RPMI8226 (cell line): ENCODE data around the gene MPPED2.

Experiments used
- DNase-seq: peaks from one replicate; pipeline ENCODE4 v3.0.0-alpha.2; 2015

The MPPED2 gene

DNA sequence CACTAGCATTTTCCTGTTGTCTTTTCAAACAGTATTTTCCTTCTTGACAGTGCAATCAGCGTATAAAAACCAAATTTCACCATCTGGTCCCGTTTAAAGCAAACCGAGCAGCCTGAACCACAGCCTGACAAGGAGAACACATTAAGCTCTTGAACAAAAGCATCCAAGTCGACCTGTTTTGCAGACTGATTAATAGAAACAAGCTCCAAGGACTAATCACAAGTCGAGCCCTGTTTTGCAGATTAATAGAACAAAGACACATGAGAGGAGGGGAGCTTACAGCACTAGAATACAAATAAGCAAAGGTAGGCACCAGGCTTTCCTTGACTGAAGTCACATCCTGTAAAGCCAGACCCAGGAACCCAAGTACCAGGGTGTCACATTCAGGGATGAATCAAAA lies 104.8 kb downstream of the MPPED2 start:
- no peak for DNase-seq

DNA sequence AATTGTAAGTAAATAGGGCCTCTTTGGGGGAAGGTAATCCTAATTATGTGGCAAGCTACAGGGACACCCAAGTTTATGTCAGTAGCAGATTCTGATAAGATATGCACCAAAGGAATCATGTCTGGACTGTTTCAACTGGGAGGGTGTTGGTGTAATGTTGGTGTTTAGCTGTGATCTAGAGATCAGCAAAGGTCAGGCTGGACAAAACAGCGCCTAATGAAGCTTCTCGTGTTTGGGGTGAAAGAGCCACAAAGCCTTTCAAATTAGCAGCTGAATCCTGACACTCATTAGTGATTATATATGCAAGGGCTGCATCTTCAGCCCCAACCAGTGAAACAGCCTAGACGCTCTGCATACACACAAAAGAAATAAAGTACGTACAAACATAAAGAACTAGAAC lies 106.3 kb downstream of the MPPED2 start:
- no peak for DNase-seq

DNA sequence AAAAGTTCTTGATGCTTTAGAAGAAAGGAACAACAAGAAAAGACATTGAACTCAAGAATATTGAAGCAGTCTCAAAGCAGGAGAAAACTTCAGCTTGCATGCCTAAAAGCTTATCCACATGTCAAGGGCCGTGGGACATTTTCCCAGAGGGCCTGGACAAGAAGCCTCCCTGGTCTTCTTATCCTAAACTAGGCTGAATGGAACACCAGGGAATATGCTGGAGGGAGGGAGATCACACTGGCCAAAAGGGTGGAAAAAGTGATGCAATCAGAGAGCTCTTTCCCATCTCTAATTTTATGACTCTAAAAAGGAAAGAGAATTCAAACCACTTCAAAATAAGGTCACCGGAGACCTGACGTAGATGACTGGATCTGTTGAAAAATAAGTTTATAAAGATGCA lies 107.2 kb downstream of the MPPED2 start:
- no peak for DNase-seq

GRCh38 chr11:30477061-30477460 lies 109.1 kb downstream of the MPPED2 start:
- DNase-seq, result no peak

- no peak for DNase-seq
Observed at GRCh38 chr11:30474151-30474954, 111.8 kb downstream of the MPPED2 start.

DNA sequence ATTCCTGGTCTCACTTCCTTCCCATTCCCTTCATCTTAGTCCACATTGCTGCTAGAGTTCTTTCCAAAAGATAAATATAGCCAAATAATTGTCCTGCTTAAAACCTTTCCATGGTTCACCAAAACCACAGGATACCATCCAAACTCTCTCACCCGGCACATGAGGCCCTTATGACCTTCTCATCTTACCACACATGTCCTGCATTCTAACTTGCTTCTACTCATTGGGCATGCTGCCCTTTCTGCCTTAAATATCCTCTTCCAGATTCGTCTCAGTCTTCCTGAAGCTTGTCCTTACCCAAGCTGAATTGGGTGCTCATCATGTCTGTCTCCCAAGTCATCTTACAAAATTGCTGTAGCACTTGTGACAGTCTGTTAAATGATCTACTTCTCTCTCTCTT lies 114.9 kb downstream of the MPPED2 start:
- no peak for DNase-seq

- no peak for DNase-seq
Observed at GRCh38 chr11:30468881-30469280, 117.3 kb downstream of the MPPED2 start.

DNA sequence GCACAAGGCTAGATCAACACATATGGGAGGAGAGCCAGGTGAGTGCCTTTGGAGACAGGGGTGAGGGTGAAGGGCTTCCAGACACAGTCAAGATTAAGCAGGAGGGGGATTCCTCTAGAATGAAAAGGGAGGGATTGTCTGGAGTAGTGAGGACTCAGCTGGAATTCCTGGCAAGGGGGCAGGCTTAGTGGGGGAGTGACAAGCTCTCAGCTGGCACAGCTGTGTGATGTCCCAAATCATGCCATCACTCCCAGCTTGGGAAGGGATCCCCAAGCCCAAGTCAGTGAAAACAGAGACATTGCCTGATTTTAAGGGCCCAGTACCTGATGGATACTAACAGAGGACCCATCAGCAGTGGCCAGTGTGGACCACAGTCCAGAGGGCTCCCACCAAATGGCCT lies 119.0 kb downstream of the MPPED2 start:
- no peak for DNase-seq

- DNase-seq, result no peak
Observed at GRCh38 chr11:30465623-30466022, 120.5 kb downstream of the MPPED2 start.

- no peak for DNase-seq
Observed at GRCh38 chr11:30465192-30465591, 121.0 kb downstream of the MPPED2 start.

DNA sequence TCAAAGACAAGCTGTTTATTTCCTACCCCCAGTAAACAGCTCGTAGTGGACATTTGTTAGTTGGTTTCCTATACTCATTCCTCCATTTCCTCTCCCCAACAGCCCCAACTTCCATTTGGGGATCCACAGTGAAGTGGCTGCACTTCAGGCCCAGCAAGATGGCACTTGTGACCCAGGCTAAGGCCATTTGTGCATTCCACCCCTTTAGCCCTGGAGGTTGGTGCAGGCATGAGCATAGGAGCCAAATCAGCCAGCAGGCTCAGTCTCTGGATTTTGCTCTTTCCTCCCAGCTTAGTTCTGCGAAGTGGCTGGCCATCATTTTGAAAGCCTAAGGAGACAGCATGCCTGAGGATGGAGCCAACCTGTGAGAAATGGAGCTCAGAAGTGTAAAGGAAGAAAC lies 122.9 kb downstream of the MPPED2 start:
- DNase-seq, result no peak

DNA sequence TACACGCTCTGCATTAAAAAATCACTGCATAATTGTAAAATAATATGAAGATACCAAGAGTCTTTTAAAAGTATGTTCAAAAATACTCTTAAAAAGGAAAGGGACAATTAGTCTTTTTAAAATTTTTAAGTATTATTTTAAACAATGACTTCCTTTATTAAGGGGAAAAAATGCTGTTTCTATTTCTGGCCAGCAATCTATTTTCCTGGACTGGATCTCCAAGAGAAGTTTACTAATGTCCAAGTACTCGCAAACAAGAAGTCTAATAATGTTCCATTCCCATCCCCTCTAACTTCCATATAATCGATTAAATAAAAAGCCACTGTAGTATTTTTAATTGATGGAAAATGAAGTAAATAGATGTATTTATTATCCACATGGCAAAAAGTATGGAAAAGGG lies 123.7 kb downstream of the MPPED2 start:
- DNase-seq, result no peak

- DNase-seq, result no peak
Observed at GRCh38 chr11:30459821-30460220, 126.3 kb downstream of the MPPED2 start.

- DNase-seq, result no peak
Observed at GRCh38 chr11:30459306-30459705, 126.8 kb downstream of the MPPED2 start.

DNA sequence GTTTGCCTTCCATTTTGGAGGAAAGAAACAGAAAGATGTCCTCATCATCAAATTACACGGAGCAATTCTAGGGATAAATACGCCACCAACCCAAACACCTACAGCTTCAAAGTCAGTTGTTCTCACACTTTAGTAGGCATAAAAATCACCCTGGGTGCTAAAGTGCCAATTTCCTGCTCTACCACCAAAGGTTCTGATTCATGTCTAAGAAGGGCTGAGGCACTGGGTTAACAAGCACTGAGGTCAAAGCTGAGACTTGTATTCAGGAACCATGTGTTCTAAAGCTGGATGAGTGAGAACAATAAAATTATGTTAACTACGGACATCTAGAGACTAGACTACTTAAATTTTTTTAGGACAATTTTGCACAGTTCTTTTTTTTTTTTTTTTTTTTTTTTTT lies 127.6 kb downstream of the MPPED2 start:
- DNase-seq, result no peak

DNA sequence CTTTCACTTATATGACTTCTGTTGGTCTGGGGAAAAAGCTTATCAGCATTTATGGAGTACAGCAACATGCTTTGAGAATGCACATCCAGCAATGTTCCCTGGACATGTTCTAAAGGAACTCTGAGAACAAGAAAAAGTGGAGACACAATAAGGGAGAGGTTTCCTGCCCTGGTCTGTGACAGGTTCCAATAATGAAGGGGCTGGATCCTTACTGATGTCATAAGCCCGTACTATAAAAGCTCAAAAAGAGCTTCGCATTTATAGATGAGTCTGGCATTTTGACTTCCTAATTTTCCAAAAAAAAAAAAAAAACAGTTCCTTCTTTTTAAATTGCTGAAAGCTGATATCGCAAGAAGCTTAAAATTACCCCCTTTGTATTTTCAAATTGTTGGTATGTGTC lies 129.1 kb downstream of the MPPED2 start:
- no peak for DNase-seq

DNA sequence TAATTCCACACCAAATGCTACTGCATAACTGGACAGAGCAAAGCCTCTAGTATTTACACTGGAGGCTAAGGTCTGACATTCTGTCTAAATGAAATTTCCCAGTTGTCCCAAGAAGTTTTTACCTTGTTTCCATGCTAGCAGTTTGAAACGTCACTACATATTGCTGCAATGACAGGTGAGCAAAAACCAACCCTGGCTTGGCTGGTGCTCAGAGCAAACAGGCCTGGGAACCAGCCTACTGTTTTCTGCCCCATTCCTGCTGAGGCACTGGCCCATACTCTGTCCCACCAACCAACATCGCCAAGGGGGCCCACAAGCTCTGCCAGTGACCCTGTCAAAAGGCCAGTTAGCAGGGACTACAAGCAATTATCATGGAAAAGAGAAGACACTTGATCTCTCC lies 131.1 kb downstream of the MPPED2 start:
- DNase-seq, result no peak

- no peak for DNase-seq
Observed at GRCh38 chr11:30454541-30454940, 131.6 kb downstream of the MPPED2 start.

- no peak for DNase-seq
Observed at GRCh38 chr11:30454111-30454510, 132.0 kb downstream of the MPPED2 start.

DNA sequence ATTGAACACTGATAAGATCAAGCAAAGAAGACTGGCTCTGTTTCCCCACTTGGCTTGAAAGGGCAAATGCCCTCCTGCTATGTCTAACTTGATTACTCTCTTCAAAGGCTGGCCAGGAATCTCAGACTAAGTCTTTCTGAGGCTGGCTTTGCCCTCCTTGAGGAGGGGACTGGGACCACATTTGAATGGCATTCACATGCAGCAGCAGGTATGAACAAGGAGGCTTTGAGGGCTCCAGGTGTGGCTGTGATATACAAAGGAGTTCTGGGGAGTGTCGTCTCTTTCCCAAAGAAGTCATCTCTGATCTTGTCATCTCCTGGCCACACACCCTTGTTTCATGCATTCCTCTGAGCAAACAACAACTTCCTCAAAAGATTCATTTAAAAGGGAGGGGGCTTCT lies 132.4 kb downstream of the MPPED2 start:
- DNase-seq, result no peak

GRCh38 chr11:30452842-30453241 lies 133.3 kb downstream of the MPPED2 start:
- no peak for DNase-seq

DNA sequence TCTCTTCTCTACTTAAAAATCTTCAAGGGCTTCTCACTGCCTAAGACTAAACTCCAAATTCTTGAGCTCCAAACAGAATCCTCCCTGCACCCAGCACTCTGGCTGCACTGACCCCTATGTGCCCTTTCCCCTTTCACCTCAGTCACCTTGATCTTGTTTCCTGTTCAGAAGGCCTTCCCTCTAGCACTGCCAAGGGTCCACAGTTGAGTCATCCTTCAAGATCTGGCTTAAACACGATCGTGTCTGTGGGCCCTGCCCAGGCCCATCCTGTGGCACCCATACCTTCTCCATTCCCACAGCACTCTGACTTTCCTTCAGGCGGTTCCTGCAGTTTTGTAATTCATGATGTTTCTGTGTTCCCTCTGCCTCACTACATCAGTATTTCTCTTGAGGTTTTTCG lies 134.0 kb downstream of the MPPED2 start:
- DNase-seq, result no peak

DNA sequence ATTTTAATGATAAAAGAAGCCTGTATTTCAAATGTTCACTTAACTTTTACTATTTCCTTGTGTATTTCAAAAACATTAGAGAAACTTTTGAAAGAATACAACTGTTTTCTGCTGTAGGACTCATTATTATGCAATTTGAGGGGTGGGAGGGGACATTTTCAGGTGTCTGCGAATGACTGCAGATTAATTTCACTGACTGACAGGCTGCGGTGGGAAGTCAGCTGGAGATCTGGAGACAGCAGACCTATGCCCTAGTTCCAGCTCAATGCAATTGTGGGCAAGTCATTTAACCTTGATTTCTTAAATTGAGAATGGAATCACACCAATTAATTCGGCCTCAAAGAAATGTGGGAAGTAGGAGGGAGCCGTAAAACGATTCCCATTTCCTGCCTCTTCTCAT lies 134.5 kb downstream of the MPPED2 start:
- DNase-seq, result no peak

- no peak for DNase-seq
Observed at GRCh38 chr11:30451167-30451566, 135.0 kb downstream of the MPPED2 start.

GRCh38 chr11:30447058-30447640 lies 139.0 kb downstream of the MPPED2 start:
- DNase-seq, result no peak
